ENCODE measurements around the gene FADS3. TPM values are rescaled to one million over a fixed set of nuclear protein-coding genes. Genes with fewer than 3 reads are reported as not detected.

The FADS3 gene
- polyA plus RNA-seq, 1 experiment = 271 TPM

GRCh38 chr11:61914471-61915171 is 23.3 kb upstream of the FADS3 start:
- no peak for TF ChIP-seq CTCF (IDR thresholded peaks at IDR 0.05; ENCODE audit: insufficient read depth, low read depth, low read length)
- DNase-seq (ENCODE audit: low read depth) = no peak
- ChIA-PET POLR2A (no interaction called here), CTCF (interaction anchor here (0.8 to 4.8 kb wide), 4 partner anchors 16 to 193 kb away, joined by 4 to 33 read pairs (median 7); no protein-coding TSS in a partner anchor)
- no peak overlapping the region for H3K4me3 ChIP-seq (ENCODE audit: low read depth, low read length)
- no peaks in the 10 kb centered on the region for H3K27me3 ChIP-seq (ENCODE audit: control insufficient read depth, insufficient read depth, low read length)
- H3K36me3 ChIP-seq (ENCODE audit: control insufficient read depth, insufficient read depth, low read length) = no peaks in the 10 kb centered on the region

DNA sequence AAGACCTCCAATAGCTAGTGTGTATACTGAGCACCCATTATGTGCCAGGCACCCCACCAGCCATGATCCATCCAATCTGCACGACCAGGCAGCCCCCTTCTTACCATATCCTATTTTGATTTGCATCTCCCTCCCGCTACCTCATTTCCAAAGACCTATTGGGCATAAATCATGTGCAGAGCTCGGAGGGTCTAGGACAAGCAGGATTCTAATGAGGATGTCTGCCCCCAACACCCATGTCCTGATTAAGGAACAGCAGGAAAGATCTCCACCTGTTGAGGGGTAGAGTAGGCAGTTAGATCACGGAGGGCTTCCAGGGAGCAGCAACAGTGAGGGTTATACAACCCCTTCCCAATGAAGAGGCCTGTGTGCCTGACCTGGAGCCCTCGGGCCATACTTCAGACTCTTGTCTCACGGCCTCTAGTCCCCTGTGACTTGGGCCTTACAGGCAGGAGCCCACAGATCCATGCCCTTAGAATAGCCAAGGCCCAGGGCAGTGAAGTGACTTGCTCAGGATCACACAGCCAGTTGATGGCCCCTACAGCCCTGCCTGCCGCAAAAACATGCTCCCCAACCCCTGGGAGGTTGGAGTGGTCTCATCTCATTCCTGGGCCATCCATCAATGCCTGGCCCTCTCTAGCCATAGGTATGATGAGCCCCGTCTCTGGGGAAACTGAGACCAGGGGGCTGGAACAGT is 22.5 kb upstream of the FADS3 start:
- Histone ChIP-seq H3K4me3 (ENCODE audit: low read depth, low read length) (no peak overlapping the region), H3K36me3 (ENCODE audit: control insufficient read depth, insufficient read depth, low read length) (no peaks in the 10 kb centered on the region), H3K27me3 (ENCODE audit: control insufficient read depth, insufficient read depth, low read length) (no peaks in the 10 kb centered on the region)
- POLR2A ChIA-PET = no interaction called here
- no peak for TF ChIP-seq CTCF (IDR thresholded peaks at IDR 0.05; ENCODE audit: insufficient read depth, low read depth, low read length)
- CTCF ChIA-PET = interaction anchor here (2.1 to 4.8 kb wide), 3 partner anchors 15 to 34 kb away, joined by 4 to 33 read pairs (median 10); no protein-coding TSS in a partner anchor
- no peak for DNase-seq (ENCODE audit: low read depth)

GRCh38 chr11:61912991-61913698 is 21.8 kb upstream of the FADS3 start:
- no peak for TF ChIP-seq CTCF (IDR thresholded peaks at IDR 0.05; ENCODE audit: insufficient read depth, low read depth, low read length)
- POLR2A ChIA-PET = no interaction called here
- no peak for DNase-seq (ENCODE audit: low read depth)
- H3K4me3 ChIP-seq (ENCODE audit: low read depth, low read length) = no peak overlapping the region
- CTCF ChIA-PET = interaction anchor here (2.1 to 4.8 kb wide), 3 partner anchors 15 to 34 kb away, joined by 4 to 33 read pairs (median 10); no protein-coding TSS in a partner anchor
- no peaks in the 10 kb centered on the region for H3K27me3 ChIP-seq (ENCODE audit: control insufficient read depth, insufficient read depth, low read length)
- H3K36me3 ChIP-seq (ENCODE audit: control insufficient read depth, insufficient read depth, low read length) = no peaks in the 10 kb centered on the region

DNA sequence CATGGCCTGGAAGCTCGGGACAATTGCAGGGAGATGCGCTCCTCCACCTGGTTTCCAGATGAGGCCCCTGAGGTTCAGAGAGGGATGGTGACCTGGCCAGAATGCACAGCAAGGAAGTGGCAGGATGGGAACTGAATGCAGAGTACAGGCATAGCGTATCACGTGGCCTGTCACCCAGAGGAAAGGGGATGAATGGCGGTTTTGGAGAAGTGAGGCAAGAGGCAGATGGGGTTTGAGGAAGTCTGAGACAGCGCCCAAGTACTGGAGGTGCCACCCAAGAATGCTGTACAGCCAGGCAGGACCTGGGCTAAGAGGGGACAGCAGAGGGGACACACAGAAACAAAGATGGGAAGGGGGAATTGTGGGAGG is 21.2 kb upstream of the FADS3 start:
- Histone ChIP-seq H3K36me3 (ENCODE audit: control insufficient read depth, insufficient read depth, low read length) (peaks cover under 1% of the 10 kb centered on the region; the same call in 1 of the 2 replicates), H3K27me3 (ENCODE audit: control insufficient read depth, insufficient read depth, low read length) (no peaks in the 10 kb centered on the region), H3K4me3 (ENCODE audit: low read depth, low read length) (no peak overlapping the region)
- DNase-seq (ENCODE audit: low read depth) = no peak
- ChIA-PET POLR2A (no interaction called here), CTCF (interaction anchor here (1.3 to 4.8 kb wide), 3 partner anchors 14 to 36 kb away, joined by 3 to 33 read pairs (median 4); no protein-coding TSS in a partner anchor)
- no peak for TF ChIP-seq CTCF (IDR thresholded peaks at IDR 0.05; ENCODE audit: insufficient read depth, low read depth, low read length)
